Heart left ventricle (tissue), 16 donors: ENCODE data around the gene STAT2. TPM values are rescaled to one million over a fixed set of nuclear protein-coding genes. Genes with fewer than 3 reads are reported as not detected.
"Not testable (repeated sequence)": the region's sequence is repeated elsewhere in the genome, so short reads cannot be mapped to it uniquely, and the experiment has no call there.

ENCODE experiments used
- ATAC-seq, 4 donors: fragments of 200-7000 bp; cut with Tn5 transposase; one replicate each; pipeline ENCODE4 v1.9.1; 2020 to 2022; ENCODE audit warnings: moderate library complexity in 4 of 4, mild to moderate bottlenecking in 3 of 4, moderate number of reproducible peaks in 1 of 4
- DNase-seq, 5 donors: peaks; one replicate each; pipeline ENCODE4 v3.0.0-alpha.2; 2020
- H3K27ac ChIP-seq, 12 donors: fragments of 200-600 bp; sonication (generic) in 4 of 12; one replicate each; pipeline versions ENCODE4 v1.5.0 to v1.8.0; 2016 to 2022; ENCODE audit warnings: mild to moderate bottlenecking in 2 of 12
- H3K27me3 ChIP-seq, 9 donors: fragments of 200-600 bp; sonication (generic) in 2 of 9; one replicate each; pipeline versions ENCODE4 v1.5.1 to v1.8.0; 2016 to 2022; ENCODE audit warnings: mild to moderate bottlenecking in 3 of 9
- H3K36me3 ChIP-seq, 9 donors: fragments of 200-600 bp; sonication (generic) in 2 of 9; one replicate each; pipeline versions ENCODE4 v1.5.0 to v1.8.0; 2018 to 2022; ENCODE audit warnings: mild to moderate bottlenecking in 2 of 9
- H3K4me1 ChIP-seq, 12 donors: fragments of 200-600 bp; sonication (generic) in 4 of 12; one replicate each; pipeline versions ENCODE4 v1.5.0 to v1.8.0; 2016 to 2022; ENCODE audit warnings: mild to moderate bottlenecking in 3 of 12
- H3K4me3 ChIP-seq, 12 donors: fragments of 200-600 bp; sonication (generic) in 4 of 12; one replicate each; pipeline versions ENCODE4 v1.5.0 to v1.8.0; 2017 to 2022; ENCODE audit warnings: mild to moderate bottlenecking in 9 of 12, moderate library complexity in 4 of 12
- H3K9me3 ChIP-seq, 12 donors: fragments of 200-600 bp; sonication (generic) in 4 of 12; one replicate each; pipeline versions ENCODE4 v1.5.0 to v1.8.0; 2016 to 2022; ENCODE audit warnings: mild to moderate bottlenecking in 1 of 12
- CTCF ChIP-seq, 12 donors: fragments of 200-600 bp; sonication (generic) in 4 of 12; IDR thresholded peaks; one replicate each; pipeline versions ENCODE4 v1.5.0 to v1.8.0; 2018 to 2022; ENCODE audit warnings: antibody characterized with exemption in 12 of 12, mild to moderate bottlenecking in 5 of 12
- POLR2A ChIP-seq, 2 donors: fragments of 450-650 bp; IDR thresholded peaks; one replicate each; pipeline ENCODE4 v1.6.1; 2017; ENCODE audit warnings: antibody characterized with exemption in 2 of 2, mild to moderate bottlenecking in 2 of 2, moderate library complexity in 2 of 2
- WGBS, 4 donors: extraction: QIAGEN DNeasy Blood & Tissue Kit in 2 of 4; methylation state at CpG; one replicate each; pipeline versions ENCODE4 v1.1.5 to v1.1.7; 2013 to 2018; 5-methylcytosine and 5-hydroxymethylcytosine counted together
- intact Hi-C, 10 donors: fragments of 100-400 bp; cut with DNase I; formaldehyde crosslinking; loops; one replicate each; pipeline versions ENCODE4 v1.11.1 to v1.14.2; 2022
- polyA plus RNA-seq, 2 donors: library from polyadenylated mRNA; stranded (reverse); fragments of 200-250 nt; gene quantifications; one replicate each; pipeline ENCODE4 v1.2.3, GENCODE V29; 2013
- total RNA-seq, 9 donors: library from RNA; depleted of rRNA in 2 of 9; stranded (reverse); fragments of >200 nt in 2 of 9; fragmentation: NEBNext Ultra II Directional in 3 of 9; extraction: Animal tissue kit (Norgen Biotek cat#: 25700) in 3 of 9; gene quantifications; one replicate each; pipeline versions ENCODE4 v1.1.0 to v1.2.4, GENCODE V29; 2016 to 2023
- donor health status: ischemic (EF 13 %, LVEDD 7.1; RV severe dilation, severe dysfunction).
- donor health status: healthy with polysubstance abuse.
- donor health status: DM: no; HTN: yes; CAD: no.
- donor health status: DM: no; HTN: no; CAD: no.
- donor health status: ischemic (EF 25% LVEDD 6.9; RV normal size, moderate dysfunction).
- donor health status: ischemic (EF 25% LVEDD 5.7; RV mildly dilated, moderate dysfunction).
- donor health status: healthy.
- donor health status: DM: yes; HTN: yes; CAD: no.
- donor health status: ischemic (EF 35%, LVEDD 5.7; RV mildly dilated, moderate dysfunction).
- donor health status: nonischemic (EF 11% LVEDD 7.7; RV severe dilation, severe dysfunction).
- donor health status: DM: yes; HTN: yes; CAD: no.
- donor health status: PGD.
- donor health status: ischemic (EF 29% LVEDD 5.4; RV normal size, mild dysfunction).
- donor health status: nonischemic (EF 23%, LVEDD 6.1; RV moderate dilation, normal function).

STAT2 gene
- total and polyA plus RNA-seq, 11 donors: 23.1 to 150 (median 36.1) TPM

- WGBS, 4 donors: 92 to 97% (median 94%) methylated on average over 8 of the region's 8 CpGs
- ATAC-seq: no peak
- Histone ChIP-seq H3K4me1 (peaks cover 0 to 9% (median 0%) of the 10 kb centered on the region in 12 donors), H3K27me3 (no peaks in the 10 kb centered on the region), H3K27ac (no peak overlapping the region), H3K9me3 (no peaks in the 10 kb centered on the region), H3K4me3 (no peak overlapping the region), H3K36me3 (peaks cover 0 to 80% (median 77%) of the 10 kb centered on the region in 9 donors)
- intact Hi-C loops: no loop called here
- no peak for DNase-seq
- TF ChIP-seq CTCF (IDR thresholded peaks at IDR 0.05) (no peak), POLR2A (IDR thresholded peaks at IDR 0.05) (no peak)
Observed at GRCh38 chr12:56326126-56326525, 33.8 kb downstream of the STAT2 start.

GRCh38 chr12:56324206-56324605, 35.7 kb downstream of the STAT2 start:
- H3K9me3 ChIP-seq: no peaks in the 10 kb centered on the region
- peaks cover 0 to 9% (median 0%) of the 10 kb centered on the region in 12 donors for H3K4me1 ChIP-seq
- 88 to 91% (median 91%) methylated on average over 6 of the region's 6 CpGs for WGBS, 4 donors
- DNase-seq: no peak
- TF ChIP-seq CTCF (IDR thresholded peaks at IDR 0.05): no peak
- TF ChIP-seq POLR2A (IDR thresholded peaks at IDR 0.05): no peak
- H3K27me3 ChIP-seq: no peaks in the 10 kb centered on the region
- no peak overlapping the region for H3K27ac ChIP-seq
- H3K36me3 ChIP-seq: peaks cover 0 to 97% (median 88%) of the 10 kb centered on the region in 9 donors
- no peak overlapping the region for H3K4me3 ChIP-seq
- intact Hi-C loops: no loop called here
- ATAC-seq: no peak

- H3K27me3 ChIP-seq, H3K9me3 ChIP-seq, ATAC-seq, H3K27ac ChIP-seq, intact Hi-C loops, DNase-seq, H3K4me3 ChIP-seq, H3K4me1 ChIP-seq: not testable (repeated sequence)
- peaks cover 0 to 93% (median 83%) of the 10 kb centered on the region in 9 donors for H3K36me3 ChIP-seq
- 91 to 96% (median 94%) methylated on average over 8 of the region's 8 CpGs for whole genome bisulfite sequencing, 4 donors
Observed at GRCh38 chr12:56321610-56322009, 38.3 kb downstream of the STAT2 start.

- intact Hi-C loops: no loop called here
- H3K36me3 ChIP-seq: peaks cover 0 to 87% (median 77%) of the 10 kb centered on the region in 9 donors
- H3K4me3 ChIP-seq: no peak overlapping the region
- ATAC-seq: no peak
- H3K4me1 ChIP-seq: peaks cover 0 to 8% (median 4%) of the 10 kb centered on the region in 12 donors
- TF ChIP-seq POLR2A (IDR thresholded peaks at IDR 0.05) (no peak), CTCF (IDR thresholded peaks at IDR 0.05) (no peak)
- no peak overlapping the region for H3K27ac ChIP-seq
- H3K27me3 ChIP-seq: no peaks in the 10 kb centered on the region
- H3K9me3 ChIP-seq: no peaks in the 10 kb centered on the region
- WGBS, 4 donors: 91 to 96% (median 94%) methylated on average over 2 of the region's 2 CpGs
- no peak for DNase-seq
Observed at GRCh38 chr12:56321027-56321426, 38.9 kb downstream of the STAT2 start.

GRCh38 chr12:56317675-56318074, 42.2 kb downstream of the STAT2 start:
- ATAC-seq (no peak), DNase-seq (no peak)
- WGBS, 4 donors: 92 to 97% (median 95%) methylated on average over 3 of the region's 3 CpGs
- H3K4me3 ChIP-seq: no peak overlapping the region
- H3K4me1 ChIP-seq: peaks cover 0 to 20% (median 13%) of the 10 kb centered on the region in 12 donors
- H3K27me3 ChIP-seq: no peaks in the 10 kb centered on the region
- intact Hi-C loops: loop anchor here in 3 of 10 donors (5.0 to 10.0 kb wide), 4 partner anchors 147 to 200 kb away; partner anchors contain the start of genes SPRYD4 (in 2 of the 3), ESYT1 (in 1 of the 3), RPL41 (in 1 of the 3) and ZC3H10 (in 1 of the 3)
- H3K36me3 ChIP-seq: peaks cover 0 to 73% (median 50%) of the 10 kb centered on the region in 9 donors
- H3K9me3 ChIP-seq: no peaks in the 10 kb centered on the region
- TF ChIP-seq POLR2A (IDR thresholded peaks at IDR 0.05): no peak
- no peak for TF ChIP-seq CTCF (IDR thresholded peaks at IDR 0.05)
- no peak overlapping the region for H3K27ac ChIP-seq
